LNCaP clone FGC (cell line): ENCODE measurements around the gene FAM72B.
"Not testable (repeated sequence)": the region's sequence is repeated elsewhere in the genome, so short reads cannot be mapped to it uniquely, and the experiment has no call there.

ENCODE experiments used
- DNase-seq: peaks from one replicate; pipeline ENCODE4 v3.0.0-alpha.2; 2011; ENCODE audit warnings: low read depth
- H3K4me3 ChIP-seq: 2 replicates; pipeline ENCODE4 v1.5.1; 2011; ENCODE audit warnings: mild to moderate bottlenecking, low read depth, low read length, control low read depth

Gene FAM72B

DNA sequence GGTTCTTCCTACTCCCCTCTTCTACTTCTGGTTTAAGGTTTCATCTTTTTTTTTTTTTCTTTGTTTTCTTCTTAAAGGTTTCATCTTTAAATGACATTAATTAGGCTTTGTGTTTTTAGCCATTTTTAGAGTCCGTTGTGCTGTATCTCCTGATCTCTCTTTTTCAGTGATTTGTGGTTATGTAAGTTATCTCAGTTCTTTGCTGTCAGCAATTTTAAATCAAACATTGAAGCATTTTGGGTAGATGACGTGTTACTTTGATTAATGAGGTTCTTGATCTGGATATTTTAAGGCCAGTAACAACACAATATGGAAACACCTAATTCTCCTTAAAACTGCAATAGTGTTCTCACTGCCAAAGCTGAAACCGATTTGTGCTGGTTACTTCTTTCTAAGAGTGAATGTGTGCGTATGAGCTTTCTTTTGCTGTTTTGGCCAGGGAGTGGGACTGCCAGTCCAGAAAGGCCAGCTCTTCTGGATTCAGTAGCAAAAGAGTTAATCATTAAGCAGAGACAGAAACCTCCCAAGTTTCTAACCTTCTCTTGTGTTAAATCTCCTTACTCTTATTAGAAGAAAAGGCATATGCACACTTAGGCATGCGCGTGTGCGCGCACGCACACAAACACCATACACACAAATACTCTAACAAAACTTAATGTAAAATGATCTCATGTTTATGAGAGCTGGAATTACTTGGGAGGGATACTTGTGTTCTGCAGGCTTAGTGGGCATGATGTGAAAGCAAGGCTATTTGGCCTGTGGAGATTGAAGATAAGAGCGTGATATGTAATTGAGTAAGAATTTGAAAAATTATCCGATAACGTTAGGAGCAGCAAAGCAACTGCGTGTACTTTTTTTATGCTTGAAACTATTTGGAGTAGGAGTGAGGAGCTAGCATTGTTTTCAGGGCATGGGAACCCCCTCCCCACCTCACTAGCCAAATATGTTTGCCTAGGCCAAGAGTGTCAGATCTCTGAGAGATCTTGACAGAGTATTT is 17.1 kb upstream of the FAM72B start:
- H3K4me3 ChIP-seq, DNase-seq: not testable (repeated sequence)

DNA sequence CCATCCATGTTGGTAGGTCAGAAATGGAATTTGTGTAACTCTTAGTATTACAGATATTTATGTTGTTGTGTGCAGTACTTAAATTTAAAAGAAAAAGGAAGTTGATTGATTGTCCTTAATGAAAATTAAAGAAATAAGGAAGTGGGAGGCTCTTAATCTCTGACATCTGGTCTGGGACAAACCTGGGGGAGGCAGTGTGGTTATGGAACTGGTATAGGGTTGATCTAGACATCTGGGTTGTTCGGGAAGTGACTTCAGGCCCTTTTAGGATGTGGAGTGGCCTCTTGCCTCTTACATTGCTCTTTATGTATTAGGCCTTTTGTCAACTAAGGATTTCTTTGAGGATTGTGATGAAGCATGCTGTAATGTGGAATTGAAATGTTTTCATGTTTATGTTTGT is 16.1 kb upstream of the FAM72B start:
- H3K4me3 ChIP-seq, DNase-seq: not testable (repeated sequence)

DNA sequence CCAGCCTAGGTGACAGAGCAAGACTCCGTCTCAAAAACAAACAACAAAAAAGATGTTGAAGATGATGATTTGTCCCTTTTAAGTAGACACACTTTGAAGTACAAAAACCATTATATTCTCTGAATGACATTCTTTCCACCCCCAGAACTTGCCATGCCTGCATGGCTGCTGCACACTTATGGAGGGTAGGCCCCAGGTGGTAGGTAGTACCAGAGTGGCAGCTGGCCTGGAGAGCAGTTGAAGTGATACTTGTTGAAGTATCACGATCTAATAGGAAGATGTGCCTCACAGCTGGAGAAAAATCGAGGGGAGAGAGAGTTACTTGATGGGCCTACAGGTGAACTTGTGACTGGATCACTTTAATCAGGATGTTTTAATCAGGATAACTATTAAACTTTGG is 15.6 kb upstream of the FAM72B start:
- not testable (repeated sequence) for DNase-seq, H3K4me3 ChIP-seq

DNA sequence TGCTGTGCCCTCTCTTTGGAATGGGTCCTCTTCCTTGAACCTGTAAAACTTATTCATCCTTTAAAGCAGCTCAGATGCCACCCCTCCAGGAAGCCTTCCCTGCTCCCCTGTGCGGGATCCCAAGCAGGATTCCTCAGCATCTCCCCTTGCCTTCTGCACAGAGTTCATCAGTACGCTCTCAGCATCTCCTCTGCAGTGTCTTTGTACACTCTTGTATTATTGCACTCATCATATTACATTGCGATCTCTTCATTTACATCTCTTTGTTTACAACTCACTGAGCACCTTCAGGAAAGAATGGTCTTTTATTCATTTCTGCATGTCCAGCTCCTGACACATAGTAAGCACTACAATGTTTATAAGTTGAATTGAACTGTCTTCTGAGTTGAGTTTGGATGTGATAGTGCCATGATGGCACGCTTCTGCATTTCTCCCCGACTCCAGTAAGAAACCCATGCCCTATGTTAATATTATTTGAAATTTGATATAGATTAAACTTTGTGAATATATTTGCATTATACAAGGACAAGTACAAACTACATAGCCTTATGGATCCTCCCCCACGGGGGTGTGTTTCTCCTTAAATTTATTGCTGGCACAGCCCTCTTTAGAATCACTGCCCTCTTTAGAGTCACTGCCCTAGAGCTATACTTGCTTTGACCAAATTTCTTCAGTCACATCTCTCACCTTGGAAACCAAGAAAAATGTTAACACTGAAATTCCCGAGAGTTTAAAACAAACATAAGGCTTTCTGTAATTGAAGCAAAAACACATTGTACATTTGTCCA is 13.1 kb upstream of the FAM72B start:
- DNase-seq, H3K4me3 ChIP-seq: not testable (repeated sequence)

DNA sequence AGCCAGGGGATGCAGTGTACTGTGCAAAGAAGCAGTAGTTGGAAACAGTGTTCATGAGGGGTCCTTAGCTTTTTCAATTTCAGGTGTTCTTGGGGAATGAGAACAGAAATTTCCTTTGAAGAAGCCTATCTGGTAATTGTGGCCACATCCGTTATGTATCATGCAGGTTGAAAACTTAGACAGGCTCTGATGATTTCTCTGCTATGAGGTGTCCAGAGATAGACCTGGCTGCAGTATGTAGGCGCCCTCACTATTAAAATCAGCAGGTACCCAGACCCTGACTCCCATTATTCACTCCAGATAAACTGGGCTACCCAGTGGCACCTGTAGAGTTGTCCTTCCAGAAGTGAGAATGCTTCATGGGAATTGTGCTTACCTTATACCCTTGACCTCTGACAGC is 8.4 kb upstream of the FAM72B start:
- DNase-seq, H3K4me3 ChIP-seq: not testable (repeated sequence)

DNA sequence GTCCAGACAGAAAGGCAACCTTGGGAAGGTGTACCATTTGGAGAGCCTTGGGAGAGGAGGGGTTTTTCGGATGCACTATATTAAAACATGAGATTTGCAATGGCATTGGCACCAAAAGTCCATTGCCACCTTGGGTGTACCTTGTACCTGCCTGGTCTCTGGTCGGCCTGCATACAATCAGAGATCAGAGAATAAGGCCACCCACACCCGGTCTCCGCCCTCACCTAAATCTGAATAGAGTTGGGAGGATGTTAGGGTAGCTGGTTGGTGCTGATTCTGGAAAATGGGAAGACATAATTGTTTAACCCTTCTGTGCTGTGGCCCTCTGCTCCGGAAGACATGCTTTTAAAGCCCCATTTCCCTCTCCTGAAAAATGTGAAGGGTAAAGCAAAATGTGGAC is 3.8 kb upstream of the FAM72B start:
- H3K4me3 ChIP-seq, DNase-seq: not testable (repeated sequence)

DNA sequence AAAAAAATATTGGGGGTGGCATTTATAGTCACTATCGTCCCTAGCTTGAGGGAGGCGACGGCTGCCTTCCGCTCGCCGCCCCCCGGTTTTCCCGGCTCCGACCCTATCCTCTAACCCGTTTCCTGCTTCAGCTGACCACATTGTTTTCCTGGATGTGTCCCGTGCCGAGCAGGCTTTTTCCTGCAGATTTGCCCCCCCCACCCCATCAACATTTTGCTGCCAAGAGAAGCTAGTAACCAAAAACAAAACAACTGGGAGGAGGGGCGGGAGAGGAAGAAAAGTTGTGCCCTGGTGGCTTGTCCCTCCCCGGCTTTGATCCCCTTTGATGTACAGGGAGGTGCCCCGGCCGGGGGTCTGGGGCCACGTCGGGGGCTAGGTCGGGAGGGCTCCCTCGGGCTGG is 2.1 kb upstream of the FAM72B start:
- not testable (repeated sequence) for DNase-seq
- H3K4me3 ChIP-seq: peak overlapping the region; percentile 32; the same call in 1 of the 2 replicates

DNA sequence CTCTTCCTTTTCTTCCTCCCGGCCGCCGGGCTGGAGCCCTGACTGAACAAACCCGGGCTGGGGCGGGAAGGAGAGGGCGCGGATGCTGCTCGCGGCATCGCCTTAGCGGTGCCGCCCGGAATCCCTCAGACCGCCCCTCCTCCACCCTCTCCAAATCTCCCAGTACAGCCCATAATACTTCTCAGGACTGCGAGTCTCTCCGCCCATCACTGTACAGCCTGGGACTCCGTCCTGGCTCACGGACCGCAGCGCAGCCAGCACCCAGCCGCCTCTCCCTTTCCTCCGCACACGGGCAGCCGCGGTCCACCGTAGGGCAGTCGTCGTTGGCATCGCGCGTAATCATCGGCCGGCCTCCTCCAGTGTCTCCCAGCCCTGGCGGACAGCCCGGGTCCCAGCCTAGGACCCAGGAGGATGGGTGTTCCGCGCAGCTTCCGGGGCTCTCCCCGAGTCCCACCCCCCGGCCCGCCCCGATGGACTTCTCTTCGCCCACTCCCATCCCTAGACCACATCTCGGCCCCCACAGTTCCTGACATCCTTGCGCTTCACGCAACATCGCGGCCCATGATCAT is 1.1 kb upstream of the FAM72B start:
- peak overlapping the region; percentile 49 for H3K4me3 ChIP-seq
- DNase-seq: not testable (repeated sequence)

DNA sequence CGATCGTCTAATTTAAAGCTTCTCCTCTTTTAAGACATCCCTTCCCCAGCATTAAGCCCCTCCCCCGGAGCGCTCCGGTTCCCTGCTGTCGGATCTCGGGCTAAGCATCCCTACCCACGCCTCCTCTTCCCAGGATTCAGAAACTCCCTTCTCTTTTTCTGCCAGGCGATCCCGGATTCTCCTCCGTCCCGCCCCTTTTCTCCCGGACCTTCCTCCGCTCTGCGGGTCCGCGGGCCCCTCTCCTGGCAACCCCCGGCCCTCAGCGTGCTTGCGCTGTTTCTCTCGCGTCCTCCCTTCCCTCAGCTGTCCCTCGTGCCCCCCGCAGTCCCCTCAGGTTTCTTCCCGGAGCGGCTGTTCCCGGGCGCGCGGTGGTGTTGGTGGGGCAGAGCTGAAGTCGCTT is 273 bp downstream of the FAM72B start:
- H3K4me3 ChIP-seq: peak overlapping the region; percentile 52
- not testable (repeated sequence) for DNase-seq

DNA sequence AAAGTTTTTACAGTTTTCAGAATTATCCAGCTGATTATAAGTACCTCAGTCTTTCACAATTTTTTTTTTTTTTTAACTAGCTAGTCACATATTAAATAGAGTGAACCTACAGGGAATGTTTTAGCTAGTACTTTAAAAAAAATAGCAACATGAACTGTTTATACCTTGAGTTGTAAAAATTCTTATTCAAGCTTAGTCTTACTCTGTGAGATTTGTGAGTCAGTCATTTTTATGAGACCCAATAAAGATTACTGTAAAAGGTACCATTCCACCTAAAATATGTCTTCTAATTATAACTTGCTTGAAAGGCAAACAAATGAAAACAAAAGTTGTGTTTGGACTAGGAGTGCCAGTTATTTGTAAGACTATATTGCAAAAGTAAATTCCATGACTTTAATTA is 5.9 kb downstream of the FAM72B start:
- DNase-seq, H3K4me3 ChIP-seq: not testable (repeated sequence)

DNA sequence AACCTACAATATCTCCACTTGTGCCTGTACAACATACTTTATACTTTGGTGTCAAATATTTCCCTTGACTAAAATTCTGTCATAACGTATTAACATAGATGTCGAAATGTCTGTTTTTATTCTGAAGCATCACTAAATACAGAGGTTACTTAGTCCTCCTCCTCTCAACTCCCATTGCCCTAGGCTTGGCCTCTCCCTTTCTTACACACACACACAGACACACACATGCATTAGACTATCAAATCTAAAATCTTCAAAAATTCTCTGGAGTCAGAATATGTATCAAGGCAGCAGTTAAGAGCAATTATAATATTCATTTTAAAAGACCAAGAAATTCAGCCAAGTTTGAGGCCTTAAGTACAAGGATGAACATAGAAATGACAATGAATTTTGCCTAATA is 7.5 kb downstream of the FAM72B start:
- not testable (repeated sequence) for DNase-seq, H3K4me3 ChIP-seq

DNA sequence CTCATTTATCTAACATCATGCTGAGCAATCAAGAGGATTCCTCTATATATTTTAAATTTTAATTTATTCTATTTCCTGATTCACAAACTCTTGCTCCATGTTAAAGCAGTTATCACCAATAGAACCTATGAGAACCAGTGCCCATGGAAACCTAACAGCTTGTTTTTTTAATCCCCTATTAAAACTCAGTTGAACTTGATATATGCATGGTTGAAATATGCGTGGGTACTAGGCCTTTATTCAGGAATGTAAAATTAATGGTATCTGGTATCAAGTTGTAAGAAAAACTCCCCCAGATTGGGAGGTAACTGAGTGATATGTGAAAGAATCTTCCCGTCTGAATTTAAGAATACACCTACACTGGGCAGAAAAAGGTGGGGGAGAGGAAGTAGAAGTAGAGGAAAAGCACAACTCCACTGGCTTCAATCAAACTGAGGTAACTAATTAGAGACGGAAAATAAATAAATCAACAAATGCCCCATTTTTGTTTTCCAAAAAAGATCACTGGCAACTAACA is 15.9 kb downstream of the FAM72B start:
- not testable (repeated sequence) for DNase-seq, H3K4me3 ChIP-seq

DNA sequence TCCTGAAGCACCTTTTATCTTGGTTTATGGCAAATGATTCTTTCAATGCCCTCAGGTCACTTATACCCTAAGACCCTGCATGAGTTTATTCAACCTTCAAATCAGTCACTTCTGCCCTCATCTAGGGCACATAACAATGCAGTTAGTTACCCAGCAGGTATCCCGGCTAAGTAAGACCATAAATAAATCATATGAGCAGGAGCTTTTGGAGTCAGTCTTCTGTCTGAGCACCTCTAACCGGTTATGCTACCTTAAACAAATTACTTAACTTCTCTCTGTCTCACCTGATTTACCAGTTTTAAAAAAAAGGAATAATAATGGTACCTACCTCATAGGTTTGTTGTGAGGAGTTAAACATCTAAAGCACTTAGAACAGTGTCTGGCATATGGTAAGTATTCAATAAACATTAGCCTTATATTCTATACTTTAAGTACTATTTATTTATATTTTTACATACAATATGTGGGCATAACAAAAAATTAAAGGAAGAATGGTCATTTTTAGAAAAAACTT is 16.9 kb downstream of the FAM72B start:
- peak; percentile 21 for DNase-seq
- not testable (repeated sequence) for H3K4me3 ChIP-seq

DNA sequence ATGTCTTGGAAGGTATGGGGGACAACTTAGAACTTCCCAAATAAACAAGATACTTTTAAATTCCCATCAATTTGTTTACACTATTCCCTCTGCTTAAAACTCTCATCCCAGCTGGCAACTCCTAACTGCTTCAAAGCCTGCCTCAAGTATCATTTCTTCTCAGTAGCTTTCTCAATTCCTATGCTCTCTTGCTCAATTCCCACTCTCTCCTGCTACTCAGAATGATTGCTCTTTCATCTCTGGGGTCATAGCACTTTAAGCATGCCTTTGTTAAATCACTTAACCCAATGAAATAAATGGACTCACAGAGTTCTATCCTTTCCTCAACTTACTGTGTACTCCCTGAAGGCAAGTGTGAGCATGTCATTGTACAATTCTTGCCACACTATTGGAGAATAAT is 18.8 kb downstream of the FAM72B start:
- not testable (repeated sequence) for DNase-seq, H3K4me3 ChIP-seq

DNA sequence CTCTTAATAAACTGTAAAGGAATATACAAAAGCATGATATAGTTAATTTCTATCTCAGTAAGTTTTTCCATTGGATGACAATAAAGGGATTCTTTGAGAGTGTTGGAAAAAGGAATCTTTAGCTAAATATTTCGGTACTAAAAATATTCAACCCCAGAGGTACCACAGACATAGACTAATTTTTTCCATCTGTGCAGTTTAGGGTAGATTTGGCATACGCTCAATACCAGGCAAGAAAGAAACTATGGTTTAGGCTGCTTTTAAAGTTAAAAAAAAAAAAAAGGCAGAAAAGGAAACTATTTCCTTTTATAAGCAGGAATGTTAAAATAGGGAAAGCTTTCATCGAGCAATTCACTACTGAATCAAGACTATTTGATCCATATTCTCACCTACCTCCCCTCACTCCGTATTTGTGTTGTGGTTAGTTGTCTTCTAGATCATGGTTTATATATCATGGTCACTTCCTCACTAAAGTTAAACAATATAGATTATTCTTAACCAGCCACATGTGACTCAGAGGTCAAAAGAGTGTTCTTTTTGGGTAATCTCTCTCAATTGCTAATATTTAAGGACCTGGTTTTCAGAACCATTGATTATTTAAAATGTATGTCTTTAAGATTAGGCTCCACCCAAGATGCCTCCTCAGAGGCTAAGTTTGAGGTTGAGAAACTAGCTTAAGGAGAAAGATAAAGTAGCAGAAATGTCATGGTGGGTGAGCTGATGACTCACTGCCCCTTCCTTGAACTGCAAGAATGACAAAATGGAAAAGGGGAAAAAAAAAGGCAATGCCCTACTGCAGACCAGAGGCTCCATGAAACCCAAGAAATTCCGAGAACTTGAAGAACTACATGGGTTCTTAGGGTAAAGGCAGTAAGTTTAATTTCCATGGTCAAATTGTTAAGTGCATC is 20.0 kb downstream of the FAM72B start:
- not testable (repeated sequence) for DNase-seq

DNA sequence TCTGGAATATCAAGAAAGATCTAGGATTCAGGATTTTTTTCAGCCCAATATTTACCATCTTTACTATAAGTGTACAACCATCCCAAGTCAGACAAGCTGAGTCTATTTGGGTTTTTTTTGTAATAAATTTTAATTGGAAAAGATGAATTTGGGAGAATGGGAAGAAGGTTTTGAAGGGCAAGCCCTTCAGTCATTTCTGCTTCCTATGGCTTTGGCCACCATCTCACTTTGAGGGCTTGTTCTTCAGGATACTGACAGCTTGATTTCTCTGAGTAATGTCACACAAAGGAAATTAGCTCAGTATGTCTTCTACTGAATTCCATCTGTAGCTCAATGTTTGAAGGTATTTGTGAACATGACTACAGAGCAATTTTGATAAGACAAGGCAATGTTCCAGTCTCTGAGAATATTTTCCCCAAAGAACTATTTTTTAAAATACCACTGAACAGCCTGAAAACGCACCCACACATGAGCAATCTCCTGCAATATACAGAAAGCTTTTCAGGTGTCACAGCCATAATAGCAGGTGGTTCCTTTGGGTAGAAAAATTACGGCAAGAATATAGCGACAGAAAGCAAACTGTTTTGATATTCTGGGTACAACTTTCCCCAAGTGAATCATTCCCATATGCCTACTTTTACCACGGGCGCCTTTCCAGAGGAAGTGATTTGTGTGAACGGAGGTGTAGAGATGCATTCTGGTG is 22.8 kb downstream of the FAM72B start:
- not testable (repeated sequence) for DNase-seq, H3K4me3 ChIP-seq

More for the DNA sequence above, 20.0 kb downstream of the FAM72B start:
- H3K4me3 ChIP-seq: not testable (repeated sequence)

DNA sequence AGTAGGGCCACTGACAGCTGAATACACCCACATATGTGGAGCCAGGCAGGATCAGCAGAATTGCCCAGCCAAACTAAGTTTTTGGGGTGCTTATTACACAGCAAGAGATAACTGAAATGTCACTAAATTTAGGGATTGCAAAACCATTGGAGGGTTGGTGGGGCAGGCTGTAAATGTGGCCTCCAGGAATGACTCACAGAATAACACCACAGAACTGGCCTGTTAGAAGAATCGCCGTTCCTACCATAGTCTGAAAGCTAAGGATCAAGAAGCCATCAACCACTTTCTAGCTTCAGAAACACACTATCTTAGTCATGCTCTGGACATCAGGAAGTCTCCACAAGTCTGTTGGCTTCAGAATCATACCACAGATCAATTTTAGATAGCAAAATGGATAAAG is 24.0 kb downstream of the FAM72B start:
- H3K4me3 ChIP-seq, DNase-seq: not testable (repeated sequence)

DNA sequence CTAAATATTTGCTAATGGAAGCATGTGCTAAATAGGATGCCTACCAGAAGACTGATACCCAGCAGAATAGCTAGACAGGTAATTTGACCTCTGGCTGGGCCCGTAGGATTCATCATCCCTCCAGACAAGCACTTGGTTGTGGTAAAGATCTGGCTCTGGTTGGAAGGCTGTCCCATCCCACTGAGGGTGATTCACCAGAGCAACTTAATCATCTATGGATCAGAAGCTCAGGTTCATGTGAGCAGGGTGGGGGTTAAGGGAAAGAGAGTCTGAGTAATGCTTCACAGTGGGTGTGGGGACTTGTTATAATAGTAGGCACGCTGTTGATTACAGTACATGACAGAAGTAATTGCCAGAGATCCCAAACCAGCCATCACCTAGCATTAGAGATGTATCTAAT is 26.5 kb downstream of the FAM72B start:
- not testable (repeated sequence) for H3K4me3 ChIP-seq, DNase-seq
